HG03135 (cell line): ENCODE measurements around the gene ACRV1.
A peak's percentile ranks its signal among the peaks of the same experiment; 100 is the strongest.

Source experiments
- ATAC-seq: cut with Tn5 transposase; IDR thresholded peaks from one replicate; pipeline ENCODE4 v1.9.1; 2021; ENCODE audit warnings: mild to moderate bottlenecking, moderate library complexity; ENCODE audit not compliant: unreplicated experiment

ACRV1 gene

DNA sequence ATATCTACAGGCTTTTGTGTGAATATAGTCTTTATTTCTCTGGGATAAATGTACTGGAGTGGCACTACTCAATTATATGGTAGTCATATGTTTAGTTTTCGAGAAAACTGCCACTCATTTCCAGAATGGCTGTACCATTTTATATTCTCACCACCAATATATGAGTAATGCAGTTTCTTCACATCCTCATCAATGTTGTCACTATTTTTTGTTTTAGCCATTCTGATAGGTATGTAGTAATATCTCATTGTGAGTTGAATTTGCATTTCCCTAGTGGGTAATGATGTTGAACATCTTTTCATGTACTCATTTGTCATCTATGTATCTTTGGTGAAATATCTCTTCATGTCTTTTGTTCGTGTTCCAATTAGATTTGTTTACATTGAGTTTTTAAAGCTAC, 18.0 kb downstream of the ACRV1 start:
- ATAC-seq, result no peak

DNA sequence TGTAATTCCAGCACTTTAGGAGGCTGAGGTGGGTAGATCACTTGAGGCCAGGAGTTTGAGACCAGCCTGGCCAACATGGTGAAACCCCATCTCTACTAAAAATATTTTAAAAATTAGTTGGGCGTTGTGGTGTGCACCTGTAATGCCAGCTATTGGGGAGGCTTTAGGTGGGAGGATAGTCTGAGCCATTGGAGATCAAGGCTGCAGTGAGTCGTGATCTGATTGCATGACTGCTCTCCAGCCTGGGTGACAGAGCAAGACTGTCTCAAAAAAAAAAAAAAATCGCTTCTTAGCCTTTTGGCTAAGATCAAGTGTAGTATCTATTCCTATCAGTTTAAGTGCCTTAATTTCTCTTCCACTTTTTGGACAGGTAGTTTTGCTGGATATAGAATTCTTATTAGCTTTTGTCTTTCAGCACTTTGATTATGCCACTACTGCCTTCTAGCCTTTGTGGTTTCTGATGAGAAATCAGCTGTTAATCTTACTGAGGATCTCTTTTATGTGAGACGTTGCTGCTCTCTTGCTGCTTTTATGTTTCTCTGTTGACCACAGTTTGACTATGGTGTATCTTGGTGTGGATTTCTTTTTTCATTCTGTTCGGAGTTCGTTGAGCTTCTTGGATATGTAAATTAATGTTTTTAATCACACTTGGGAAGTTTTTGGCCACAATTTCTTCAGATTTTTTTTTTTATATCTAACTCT, 31.0 kb downstream of the ACRV1 start:
- ATAC-seq, result no peak

DNA sequence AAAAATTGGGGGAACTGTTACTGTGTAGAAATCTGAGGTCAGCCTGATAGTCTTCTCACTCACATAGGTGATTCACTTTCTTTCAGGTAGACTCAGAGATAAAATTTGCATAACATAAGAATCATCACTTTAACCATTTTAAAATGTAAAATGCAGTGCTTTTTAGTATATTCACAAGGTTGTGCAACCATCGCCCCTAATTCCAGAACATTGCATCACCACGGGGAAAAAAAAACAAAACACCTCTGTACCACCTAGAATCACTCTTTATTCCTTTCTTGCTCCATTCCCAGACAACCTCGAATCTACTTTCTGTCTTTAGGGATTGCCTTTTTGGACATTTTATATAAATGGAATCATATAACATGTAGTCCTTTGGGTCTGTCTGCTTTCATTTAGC, 34.8 kb downstream of the ACRV1 start:
- no peak for ATAC-seq

DNA sequence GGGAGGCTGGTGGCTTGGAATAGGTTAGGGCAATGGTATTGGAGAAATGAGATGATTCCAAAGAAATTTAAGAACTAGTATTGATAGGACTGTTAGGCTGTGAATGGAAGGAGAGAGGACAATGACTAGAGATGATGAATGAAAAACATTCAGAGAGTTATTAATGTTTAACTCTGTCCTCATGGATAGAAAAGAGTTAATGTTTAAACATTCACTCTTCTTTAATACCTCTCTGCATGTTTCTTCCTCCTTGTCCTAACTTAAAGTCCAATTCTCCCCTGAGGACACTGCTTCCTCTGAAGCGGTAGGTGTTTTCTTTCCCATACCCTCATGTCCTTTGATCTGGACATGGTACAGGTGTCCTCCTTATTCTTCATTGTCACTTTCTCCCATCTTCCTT, 42.3 kb downstream of the ACRV1 start:
- no peak for ATAC-seq

DNA sequence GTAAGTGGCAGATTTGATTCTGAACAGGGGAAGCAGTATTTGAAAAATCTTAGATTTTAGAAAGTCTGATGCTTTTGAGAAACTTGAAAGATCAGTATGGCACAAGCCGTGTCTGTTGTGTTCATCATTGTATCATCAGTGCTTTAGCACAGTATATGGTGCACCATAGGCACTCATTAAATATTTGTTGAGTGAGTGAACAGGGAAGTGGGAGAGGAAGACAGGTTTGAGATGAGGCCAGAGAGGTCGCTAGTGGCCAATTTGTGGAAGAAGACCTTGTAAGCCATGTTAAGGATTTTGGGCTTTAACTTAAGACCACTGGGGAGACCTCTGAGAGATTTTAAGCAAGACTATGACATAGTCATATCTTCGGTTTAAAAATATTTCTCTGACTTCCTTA, 42.8 kb downstream of the ACRV1 start:
- ATAC-seq, result no peak

DNA sequence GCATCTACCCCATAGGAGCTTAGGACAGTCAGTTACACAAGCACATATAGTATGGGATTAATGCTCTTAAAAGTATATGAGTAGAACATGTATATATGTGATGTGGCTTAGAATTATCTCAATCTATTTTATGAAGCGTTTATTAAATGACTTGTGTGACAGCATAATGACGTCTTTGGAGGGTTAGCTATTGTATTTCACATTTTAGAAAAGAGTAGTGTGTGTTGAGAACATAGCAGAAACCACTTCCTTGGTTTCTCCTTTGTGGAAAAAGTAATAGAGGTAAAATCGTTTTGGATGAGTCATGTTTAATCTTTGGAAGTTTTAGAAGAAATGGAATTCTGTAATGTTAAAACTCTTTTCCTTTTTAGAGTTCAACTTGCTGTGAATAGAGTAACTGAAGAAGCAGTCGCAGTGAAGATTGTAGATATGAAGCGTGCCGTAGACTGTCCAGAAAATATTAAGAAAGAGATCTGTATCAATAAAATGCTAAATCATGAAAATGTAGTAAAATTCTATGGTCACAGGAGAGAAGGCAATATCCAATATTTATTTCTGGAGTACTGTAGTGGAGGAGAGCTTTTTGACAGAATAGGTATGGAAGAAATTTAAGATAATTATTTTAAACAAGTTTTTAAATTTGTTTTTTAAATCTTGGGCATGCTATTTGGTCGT, 53.3 kb downstream of the ACRV1 start:
- ATAC-seq, result no peak

DNA sequence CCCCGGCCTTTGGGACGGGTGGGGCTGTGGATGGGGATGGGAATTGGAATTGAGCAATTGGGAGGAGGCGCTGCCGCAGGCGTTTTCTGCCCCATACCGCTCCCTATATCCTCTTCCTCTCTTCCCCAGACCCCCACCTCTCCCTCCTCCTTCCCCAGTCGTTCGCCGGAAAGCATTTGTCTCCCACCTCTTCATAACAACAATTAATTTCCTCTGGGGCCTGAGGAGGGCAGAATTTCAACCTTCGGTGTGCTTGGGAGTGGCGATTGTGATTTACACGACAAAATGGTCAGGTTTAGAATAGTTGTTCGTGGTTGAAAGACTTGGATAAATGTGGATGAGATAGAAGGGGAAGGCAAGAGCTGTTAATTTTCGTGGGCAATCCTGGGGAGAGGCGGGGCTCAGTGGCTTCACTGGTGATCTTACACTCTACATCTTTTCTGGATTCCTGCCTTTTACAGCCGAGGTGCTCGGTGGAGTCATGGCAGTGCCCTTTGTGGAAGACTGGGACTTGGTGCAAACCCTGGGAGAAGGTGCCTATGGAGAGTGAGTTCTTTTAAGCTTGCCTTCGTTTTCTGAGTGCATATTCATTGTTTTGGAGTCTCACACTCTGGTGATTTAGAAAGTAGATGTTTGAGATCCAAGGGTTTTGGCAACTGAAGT, 54.2 kb downstream of the ACRV1 start:
- ATAC-seq, result peak; percentile 42

DNA sequence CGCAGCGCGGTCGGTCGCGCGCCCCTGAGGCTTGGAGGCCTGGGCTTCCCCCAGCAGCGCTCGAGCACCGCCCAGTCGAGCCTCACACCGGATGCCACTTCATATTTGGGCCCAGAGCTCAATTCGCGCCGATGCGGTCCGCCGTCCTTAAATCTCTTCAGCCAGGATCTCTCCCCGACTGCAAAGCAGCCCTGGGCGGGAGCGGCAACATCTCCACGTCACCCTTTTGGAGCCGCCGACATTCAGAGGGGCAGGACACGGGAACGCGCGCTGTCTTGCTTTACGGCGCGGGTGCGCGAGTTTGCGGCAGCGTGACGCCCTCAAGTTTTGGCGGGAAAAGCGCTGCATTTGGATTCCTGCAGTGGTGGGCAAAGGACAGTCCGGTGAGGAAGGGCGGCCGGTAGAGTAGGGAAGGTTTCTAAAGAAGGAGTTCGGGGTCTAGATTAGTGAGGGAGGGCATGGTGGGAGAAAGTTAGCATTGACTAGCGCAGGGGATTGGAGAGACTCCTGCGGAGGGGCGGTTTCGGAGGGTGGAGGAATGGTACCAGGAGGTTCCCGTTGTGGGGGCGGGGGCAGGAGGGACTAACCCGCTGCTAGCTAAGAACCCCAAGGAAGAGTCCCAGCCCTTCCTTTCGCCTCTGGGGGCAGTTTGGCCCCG, 54.9 kb downstream of the ACRV1 start:
- peak; percentile 85 for ATAC-seq

DNA sequence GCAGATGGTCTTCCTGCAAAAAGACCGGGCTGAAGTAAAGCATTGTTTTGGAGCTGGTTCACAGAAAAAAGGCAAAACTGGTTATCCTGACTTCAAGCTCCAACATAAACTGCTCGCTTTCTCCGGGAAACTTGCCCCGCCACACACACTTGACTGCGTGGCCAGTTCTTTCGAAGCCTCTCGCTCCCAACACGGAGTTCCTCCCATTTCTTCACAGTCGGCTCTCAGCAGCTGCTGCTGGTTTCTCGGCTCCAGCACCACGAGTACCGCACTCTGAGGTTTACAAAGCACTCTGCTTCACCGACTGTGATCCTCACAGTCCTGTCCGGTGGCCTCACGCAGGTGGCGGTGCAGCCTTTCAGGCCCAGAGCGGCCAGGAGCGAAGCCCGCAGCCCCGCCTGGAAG, 55.4 kb downstream of the ACRV1 start:
- ATAC-seq, result no peak

DNA sequence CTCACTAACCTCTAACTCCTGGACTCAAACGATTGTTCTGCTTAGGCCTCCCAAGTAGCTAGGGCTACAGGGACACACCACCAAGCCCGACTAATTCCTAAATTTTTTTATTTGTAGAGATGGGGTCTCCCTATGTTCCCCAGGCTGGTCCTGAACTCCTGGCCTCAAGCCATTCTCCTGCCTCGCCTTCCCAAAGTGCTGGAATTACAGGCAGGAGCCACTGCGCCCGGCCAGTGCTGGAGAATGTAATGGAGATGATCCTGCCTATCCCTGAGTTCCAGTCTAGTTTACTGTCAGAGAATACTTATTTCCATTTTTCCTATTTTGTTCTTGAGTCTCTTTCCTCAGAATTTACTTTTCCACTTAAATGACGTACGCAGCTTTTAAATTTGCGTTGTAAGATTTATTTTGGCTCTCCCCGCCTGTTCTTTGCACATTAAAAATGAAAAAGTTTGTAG, 55.9 kb downstream of the ACRV1 start, which contains the start of gene CHEK1:
TSS of gene CHEK1 (plus strand) at position 408 of the 458 bp plus-strand sequence. CDS start 1,606 bp downstream, outside the sequence.
- ATAC-seq, result no peak

DNA sequence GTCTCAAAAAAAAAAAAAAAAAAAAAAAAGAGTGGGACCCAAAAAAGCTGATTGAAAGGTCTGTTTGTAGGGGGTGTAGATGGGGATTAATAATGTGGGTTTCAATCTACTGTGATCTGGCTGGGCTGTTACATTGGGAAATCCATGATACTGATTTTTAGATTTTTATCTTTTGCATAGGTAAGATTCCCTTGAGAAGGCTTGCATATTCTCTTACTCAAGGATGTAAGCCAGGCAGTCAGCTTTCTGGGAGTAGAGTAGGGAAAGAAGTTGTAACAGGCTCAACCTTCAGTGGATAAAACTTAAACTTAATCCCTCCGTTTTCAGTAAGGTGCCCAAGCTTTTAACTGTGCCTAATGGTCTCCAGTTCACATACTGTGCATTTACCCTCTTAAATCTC, 57.6 kb downstream of the ACRV1 start:
- no peak for ATAC-seq

DNA sequence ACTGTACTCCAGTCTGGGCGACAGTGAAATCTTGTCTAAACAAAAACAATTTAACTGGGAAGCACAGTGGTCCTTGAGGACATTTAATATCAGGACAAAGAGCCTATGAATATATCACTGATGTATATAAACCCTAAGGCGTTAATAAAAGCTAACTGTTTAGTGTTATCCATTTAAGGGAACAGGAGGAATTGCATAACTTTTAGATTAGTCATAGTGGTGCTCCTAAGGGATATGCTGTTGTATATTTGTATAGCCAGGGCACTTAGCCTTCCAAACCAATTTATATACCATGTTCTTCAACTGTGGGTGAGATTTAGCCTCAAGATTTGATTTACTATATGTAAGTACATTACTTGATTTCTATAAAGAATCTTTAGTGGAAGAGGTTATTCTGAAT, 58.7 kb downstream of the ACRV1 start:
- ATAC-seq, result no peak
